ENCODE measurements around the gene DDO.
"Not testable (repeated sequence)": the region's sequence is repeated elsewhere in the genome, so short reads cannot be mapped to it uniquely, and the experiment has no call there.

The DDO gene, protein sequence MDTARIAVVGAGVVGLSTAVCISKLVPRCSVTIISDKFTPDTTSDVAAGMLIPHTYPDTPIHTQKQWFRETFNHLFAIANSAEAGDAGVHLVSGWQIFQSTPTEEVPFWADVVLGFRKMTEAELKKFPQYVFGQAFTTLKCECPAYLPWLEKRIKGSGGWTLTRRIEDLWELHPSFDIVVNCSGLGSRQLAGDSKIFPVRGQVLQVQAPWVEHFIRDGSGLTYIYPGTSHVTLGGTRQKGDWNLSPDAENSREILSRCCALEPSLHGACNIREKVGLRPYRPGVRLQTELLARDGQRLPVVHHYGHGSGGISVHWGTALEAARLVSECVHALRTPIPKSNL

DNA sequence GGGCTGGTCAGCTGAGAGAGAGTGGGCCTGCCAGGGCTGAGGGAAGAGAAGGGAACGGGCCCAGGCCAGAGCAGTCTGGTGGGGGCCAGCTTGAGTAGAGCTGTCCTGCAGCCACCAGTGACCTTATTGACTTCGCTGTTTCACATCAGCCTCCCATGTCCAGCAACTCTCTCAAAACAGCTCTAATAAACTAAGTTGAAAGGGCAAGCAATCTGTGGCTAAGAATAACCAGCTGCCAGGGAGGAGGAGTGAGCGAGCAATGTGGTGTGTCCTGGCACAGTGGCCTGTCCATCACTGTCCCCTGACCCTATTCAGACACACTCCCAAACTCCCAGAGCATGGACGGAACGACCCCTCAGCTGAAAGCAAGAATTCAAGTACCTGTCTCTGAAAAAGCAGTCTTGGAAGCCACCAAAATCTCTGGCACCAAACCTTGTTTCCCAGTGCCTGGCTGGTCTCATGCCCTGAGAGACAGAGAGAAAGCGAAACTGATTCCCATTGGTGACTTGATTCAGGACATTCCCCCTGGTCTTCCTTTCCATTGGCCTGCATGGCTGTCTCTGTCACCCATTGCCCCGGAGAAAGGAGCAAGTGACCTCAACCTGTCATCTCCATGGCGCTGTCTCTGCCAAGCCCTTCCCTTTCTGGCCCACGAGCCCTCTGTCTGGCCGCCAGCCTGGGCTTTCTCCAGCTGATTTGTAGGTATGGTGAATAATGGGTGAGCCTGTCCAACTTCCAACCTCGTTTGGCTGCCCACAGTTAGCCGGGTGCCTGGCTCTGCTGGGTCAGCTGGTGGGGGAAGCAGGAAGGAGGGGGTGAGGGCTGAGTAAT lies at the start of gene DDO:
DDO (minus strand) TSS at position 490 of the 831 bp plus-strand sequence. CDS start 2,113 bp downstream, outside the sequence.
- DNase-seq: no peak

DNA sequence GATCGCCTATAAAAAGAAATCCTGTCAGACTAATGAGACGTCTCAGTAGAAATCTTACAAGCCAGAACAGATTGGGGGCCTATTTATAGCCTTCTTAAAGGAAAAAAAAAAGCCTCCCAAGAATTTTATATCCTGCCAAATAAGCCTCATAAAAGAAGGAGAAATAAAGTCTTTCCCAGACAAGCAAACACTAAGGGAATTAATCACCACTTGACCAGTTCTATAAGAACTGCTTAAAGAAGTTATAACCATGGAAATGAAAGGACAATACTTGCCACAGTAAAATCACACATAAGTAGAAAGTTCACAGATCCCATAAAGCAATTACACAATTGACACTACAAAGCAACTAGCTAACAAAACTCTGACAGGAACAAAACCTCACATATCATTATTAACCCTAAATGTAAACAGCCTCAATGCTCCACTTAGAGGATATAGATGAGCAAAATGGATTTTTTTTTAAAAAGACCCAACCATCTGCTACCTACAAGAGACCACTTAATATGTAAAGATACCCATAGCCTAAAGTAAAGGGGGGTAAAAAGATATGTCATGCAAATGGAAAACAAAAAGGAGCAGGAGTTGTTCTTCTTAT lies 47.6 kb upstream of the DDO start:
- no peak for DNase-seq

DNA sequence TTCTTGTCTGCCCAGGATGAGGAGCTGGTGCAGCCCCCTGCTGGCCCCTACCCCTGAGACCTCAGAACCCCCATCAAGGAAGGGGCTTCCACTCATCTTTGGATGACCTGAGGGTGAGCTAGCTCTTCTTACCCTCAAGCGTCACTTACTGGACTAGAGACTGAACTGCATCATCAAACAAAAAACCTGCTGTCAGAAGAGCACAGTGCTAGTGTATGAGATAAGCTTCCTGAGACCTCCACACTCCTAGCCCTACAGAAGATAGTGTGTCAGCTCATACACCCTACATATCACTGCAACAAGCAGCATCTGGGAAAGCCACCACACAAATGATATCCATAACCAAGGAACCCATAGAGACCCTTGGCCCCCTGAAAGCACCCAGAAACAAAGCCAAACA lies 46.0 kb upstream of the DDO start:
- no peak for DNase-seq

DNA sequence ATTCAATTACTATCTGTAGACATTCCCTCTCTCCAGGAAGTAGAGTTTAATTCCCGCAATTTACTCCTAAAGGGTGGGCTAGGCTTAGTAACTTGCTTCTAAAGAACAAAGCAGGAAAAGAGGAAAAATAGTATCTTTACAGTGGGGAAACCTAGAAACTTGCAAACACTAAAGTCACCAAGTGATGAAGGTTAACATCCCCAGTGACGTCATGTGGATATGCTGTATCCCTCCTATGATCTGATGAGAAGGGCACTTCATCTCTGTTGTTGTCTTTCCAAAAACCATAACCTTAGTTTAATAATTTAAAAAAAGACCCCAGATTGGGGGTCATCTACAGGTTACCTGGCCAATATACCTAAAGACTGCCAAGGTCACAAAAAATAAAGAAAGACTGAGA lies 43.8 kb upstream of the DDO start:
- DNase-seq: no peak

DNA sequence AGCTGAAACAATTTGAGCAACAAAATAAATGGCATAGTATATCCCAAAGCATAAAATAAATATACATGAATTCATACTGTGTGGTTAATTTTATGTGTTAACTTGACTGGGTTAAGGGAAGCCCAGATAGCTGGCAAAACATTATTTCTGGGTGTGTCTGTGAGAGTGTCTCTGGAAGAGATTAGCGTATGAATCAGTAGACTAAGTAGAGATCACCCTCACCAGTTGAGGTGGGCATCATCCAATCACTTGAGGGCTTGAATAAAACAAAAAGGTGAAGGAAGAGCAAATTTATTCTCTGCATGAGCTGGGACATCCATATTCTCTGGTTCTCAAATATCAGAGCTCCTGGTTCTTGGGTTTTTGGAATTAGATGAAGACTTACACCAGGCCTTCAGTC lies 43.1 kb upstream of the DDO start:
- no peak for DNase-seq

DNA sequence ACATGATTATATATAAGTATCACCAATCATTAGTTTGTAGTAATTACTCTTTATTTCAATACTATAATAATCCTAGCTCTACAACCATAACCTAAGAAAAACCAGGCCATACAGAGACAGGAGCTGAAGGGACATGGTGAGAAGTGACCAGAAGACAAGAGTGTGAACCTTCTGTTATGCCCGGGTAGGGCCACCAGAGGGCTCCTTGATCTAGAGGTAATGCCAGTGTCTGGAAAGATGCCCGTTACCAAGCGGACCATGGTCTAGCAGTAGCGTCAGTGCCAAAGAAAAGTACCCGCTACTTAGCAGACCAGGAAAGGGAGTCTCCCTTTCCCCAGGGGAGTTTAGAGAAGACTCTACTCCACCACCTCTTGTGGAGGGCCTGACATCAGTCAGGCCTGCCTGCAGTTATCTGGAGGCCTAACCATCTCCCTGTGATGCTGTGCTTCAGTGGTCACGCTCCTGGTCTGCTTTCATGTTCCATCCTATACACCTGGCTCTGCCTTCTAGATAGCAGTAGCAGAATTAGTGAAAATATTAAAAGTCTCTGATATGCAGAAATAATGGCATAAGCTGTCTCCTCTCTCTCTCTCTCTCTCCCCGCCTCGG lies 42.3 kb upstream of the DDO start:
- DNase-seq: not testable (repeated sequence)

DNA sequence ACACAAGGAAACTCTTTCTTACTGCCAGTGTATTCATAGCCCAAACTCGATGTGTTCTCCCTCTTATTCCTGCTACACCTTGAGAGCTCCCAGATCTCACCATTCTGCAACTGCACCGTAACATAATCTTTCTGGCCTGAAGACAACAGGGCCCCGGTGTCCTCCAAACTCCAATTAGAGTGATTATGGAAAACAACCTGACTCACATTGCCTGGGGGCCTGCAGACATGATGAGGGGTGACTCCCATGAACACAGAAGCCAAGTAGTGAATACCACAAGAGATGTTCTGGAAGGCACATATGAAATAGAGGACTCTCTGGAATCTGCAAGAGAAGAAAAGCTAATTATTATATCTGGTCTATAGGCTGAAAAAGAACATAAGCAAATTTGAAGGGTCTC lies 41.3 kb upstream of the DDO start:
- no peak for DNase-seq

DNA sequence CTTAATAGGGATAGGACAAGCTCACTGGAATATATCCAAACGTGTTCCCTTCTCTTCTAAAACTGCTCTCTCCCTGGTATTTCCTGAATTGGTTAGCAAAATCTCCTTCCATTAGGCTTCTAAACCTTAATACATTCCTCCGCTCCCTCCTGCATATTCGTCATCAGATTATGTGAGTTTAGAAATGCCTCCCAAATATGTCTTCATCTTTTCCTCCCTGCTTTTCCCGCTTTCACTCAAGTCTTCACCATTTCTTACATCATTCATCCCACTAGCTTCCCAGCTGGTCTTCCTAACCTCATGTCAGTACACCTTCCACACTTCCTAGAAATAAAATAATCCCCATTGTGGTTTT lies 34.1 kb upstream of the DDO start:
- no peak for DNase-seq

DNA sequence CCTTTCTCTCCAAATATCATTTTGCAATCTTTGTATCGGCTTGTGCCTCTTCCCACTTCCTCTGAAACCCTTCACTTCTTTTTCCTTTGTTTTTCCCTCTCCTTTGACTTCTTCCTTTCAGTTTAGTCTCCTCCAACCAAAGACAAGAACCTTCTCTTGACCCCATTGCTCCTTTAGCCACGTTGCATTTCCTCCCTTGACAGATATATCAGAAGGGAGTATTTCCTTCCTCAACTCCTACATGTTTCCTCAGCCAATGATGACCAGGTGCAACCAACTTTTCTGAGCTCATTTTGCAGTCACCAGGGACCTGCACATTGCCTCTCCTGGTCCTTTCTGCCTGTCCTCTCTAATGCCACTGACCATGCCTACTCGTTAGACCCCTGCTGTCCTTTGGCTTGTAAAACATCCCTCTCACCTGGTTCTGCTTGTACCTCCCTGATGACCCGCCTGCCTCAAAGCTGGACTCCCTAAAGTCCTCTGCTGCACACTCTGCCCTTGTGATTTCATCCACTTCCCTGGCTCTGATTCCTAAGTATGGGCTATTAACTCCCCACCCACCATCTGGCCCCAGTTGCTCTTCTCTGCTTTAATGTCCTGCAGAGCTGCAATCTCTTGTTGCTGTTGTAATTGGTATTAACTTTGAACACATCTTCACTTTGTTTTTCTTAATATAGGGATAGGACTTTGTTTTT lies 33.6 kb upstream of the DDO start:
- DNase-seq: no peak

DNA sequence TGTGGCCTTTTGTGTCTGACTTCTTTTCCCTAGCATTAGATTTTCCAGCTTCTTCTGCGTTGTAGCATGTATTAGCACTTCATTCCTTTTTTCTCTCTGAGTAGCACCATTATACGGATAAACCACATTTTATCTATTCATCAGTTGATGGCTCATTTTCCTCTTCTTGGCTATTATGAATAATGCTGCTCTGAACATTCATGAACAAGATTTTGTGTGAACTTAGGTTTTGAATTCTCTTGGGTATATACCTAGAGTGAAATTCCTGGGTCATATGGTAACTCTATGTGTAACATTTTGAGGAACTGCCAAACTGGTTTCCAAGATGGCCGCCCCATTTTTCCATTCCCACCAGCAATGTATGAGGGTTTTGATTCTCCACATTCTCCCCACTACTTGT lies 32.4 kb upstream of the DDO start:
- no peak for DNase-seq

DNA sequence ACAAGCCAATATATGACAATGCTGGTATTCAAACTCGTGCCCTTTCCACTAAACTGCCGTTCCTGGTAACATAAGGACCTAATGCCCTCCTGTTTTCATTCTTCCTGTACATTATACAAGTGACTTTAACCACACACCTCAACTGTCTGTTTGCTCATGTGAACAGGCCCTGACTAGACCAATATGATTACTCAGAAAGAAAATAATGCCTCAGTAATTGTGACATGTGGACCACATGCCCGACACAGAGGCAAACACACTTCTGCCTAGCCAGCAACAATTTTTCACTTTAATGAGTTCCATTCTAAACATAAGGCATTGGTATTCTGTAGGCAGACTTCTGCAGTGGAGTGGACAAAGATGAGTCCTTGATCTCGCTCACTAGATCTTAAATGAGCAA lies 31.0 kb upstream of the DDO start:
- no peak for DNase-seq

DNA sequence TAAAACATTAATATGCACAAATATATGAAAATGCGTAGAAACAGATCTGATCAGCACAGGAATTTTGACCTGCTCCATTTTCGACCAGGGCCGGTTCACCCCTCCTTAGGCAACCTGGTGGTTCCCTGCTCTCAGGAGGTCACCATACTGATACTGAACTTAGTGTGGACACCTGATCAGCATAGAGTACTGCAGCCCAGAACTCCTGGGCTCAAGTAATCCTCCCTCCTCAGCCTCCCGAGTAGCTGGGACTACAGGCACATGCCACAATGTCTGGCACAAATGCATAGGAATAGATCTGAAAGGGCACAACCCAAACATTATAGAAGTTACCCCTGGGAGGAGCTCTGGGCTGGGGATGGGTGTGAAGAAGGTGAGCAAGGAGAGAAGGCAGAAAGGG lies 24.7 kb upstream of the DDO start:
- no peak for DNase-seq

DNA sequence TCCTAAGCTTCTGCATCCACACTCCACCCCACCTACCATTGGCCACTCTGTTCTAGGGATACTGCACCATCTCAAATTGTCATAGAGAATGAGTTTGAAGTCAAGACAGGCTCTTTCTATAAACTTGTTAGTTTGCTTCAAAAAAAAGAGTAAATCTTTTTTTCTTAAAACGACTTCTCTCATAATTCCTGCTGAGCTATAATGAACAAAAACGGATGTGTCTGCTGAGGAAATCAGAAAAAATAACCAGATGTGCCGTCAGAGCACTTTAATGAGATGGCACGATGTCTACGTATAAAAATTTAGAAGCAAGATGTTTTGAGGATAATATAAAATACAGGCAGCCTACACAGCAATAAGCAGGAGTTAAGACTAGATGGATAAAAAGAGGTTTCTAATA lies 24.0 kb upstream of the DDO start:
- no peak for DNase-seq

DNA sequence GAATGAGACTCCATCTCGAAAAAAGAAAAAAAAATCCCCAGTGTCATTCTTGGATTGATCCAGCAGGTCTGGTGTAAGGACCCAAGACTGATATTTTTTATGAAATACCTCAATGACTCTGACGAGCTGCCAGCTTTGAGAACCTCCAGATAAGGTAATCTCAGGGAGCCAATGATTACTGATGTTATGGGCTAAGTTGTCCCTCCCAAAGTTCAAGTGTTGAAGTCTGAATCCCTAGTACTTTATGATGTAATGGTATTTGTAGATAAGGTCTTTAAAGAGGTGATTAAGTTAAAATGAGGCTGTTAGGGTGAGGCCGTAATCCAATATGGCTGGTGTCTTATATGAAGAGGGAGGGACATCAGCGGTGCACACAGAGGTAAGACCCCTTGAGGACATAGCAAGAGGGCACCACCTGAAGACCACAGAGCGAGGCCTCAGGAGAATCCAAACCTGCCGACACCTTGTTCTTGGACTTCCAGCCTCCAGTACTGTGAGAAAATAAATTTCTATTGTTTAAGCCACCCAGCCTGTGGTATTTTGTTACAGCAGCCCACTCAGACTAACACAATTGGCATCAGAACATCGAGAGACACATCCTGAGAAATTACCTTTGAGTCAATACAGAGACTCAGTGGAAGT lies 19.7 kb upstream of the DDO start:
- DNase-seq: no peak

DNA sequence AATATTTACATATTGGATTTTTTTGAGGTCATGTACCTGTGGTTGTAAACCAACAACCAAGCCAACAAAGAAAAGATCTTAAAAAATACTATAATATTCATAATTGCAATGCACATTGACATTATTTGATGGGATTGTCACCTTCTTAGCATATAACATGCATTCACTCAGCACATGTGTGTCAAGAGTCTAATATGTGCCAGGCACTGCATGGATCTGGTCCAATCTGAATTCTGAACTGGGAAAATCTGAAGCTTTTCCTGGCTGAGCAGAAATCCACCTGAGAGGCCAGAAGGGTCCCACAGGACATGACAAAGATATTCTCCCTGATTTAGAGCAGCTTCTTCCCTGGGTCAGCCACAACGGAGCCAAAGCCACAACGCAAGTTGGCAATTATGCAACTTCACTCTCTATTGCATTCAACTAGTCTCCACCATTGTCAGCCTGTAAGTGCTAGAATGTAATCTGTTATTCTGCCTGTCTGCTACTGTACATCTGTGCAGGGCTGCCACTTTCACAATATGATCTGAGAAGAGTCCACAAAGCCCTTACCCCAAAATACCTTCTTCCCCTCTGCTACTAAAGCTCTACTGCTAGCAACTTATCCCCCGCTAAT lies 17.0 kb upstream of the DDO start:
- no peak for DNase-seq

DNA sequence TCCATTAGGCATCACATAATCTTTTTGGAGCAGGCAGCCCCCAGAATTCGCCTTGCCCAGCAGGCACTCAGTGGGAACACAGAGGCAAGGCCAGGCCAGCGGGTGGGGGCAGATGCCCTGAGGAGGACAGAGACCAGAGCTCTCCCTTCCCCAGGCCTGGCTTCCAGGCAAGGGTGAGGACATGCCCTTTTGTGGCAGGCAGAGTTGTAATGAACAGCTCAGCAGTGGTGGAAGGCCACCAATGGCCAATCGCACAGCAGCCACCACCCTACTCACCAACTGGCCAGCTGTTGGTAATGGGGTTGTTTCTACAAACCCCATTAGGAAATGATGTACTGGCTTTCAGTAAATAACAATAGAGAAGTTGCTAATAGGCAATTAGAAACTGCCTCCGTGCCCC lies 15.4 kb upstream of the DDO start:
- no peak for DNase-seq

DNA sequence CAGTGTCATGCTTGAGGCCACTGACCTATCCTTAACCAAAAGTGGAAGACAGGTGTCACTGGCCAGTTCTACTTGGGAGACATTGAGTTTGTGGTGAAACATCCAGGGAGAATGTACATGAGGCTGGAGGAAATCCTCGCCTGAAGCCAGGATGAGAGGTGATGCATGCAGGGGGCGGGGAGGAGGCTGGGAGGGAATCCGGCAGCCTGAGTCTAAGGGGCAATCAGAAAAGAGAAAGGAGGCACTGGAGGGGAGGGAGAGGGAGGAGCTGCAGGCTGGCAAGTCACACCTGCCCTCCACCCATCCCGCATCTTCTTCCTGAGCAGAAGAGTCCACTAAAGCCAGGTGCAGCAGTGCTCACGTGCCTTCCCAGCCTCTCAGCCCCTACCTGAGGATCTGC lies 14.9 kb upstream of the DDO start:
- DNase-seq: no peak

DNA sequence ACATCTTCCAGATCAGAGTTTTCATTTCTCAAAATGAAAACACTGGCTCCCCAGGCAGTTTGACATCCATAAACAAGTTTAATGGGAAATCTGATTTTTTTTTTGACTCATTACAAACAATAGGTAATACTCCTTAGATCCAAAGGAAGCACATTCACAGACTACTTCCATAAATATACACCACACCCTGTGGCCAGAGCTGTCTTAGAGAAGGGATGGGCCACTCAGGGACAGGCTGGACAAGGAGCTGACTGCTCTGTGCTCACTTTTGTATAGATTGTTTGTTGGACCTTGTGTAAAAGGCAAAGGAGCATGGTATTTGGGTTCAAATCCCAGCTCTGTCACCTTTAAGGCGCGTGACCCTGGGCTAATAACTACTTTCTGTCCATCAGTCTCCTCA lies 12.8 kb upstream of the DDO start:
- no peak for DNase-seq

DNA sequence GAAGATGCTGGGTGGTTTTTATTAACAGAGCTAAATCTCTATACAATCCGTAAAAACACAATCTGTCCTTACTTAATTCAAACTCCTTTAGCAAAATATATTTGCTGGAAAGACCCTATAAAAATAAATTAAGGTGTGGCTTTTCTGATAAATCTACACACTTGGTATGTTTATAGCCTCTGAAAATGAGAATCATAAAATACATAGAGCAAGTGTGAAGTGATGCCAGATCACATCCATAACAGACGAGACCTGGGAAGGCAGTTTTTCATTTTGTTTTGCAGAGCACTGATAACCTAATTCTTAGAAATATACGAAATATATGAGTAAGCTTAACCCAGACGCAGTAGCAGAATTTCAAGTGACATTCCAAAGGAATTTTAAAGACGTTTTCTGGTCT lies 10.4 kb upstream of the DDO start:
- no peak for DNase-seq

DNA sequence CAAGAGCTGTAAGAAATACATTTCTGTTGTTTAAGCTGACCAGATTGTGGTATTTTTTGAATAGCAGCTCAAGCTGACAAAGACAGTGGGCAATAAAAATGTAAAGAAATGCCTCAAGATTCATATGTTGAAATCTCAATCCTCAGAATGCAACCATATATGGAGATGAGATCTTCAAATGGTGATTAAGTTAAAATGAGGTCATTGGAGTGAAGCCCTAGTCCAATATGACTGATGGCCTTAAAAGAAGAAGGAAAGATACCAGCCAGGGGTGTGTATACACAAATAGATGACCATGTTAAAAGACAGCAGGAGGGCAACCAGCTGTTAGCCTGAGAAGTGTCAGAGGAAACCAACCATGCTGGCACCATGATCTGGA lies 7.1 kb upstream of the DDO start:
- DNase-seq: no peak

DNA sequence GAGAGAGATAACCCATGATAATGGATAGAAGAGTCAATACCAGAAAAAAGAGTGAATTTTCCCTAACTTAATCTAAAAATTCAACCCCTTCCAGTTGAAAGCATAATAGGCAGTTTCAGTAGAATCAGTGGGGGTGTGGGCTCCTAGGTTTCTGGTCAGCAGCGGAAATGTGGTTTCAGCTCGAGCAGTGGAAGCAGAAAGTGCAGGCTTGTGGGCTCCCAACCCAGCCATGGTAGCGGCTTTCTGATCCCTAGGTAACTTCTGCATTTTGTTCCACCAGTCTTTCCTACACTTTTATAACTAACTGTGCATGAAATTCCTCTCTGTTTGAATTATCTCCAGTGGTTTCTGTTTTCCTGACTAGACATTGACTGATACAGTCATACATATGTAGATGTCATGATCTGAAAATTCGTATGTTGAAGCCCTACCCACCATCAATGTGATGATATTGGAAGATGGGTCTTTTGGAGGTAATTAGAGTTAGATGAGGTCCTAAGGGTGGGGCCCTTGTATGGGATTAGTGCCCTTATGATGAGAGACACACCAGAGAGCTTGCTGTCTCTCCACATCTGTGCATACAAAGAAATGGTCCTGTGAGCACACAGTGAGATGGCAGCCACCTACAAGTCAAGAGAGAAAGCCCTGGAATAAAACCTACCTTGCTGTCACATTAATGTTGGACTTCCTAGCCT lies 6.5 kb upstream of the DDO start:
- DNase-seq: no peak

All from CD4-positive, alpha-beta T cell treated with Interleukin-17A for 1 hour (primary cell).